PFSK-1 (cell line): ENCODE measurements around the gene TFF2.

Experiments
- TAF1 ChIP-seq: IDR thresholded peaks from 2 replicates; pipeline ENCODE4 v1.6.1; 2012; ENCODE audit warnings: low read length, control low read depth, borderline replicate concordance; ENCODE audit not compliant: insufficient read depth
- TF ChIP-seq, protein P1 (sequence below), 2 experiments: IDR thresholded peaks; 2 replicates each; pipeline versions ENCODE4 v1.6.1 to v1.8.0; 2011 to 2012; ENCODE audit warnings: low read depth in 2 of 2, low read length in 2 of 2, control low read depth in 1 of 2, inconsistent platforms in 1 of 2, mild to moderate bottlenecking in 1 of 2, moderate library complexity in 1 of 2; ENCODE audit not compliant: insufficient read depth in 1 of 2

DNA sequence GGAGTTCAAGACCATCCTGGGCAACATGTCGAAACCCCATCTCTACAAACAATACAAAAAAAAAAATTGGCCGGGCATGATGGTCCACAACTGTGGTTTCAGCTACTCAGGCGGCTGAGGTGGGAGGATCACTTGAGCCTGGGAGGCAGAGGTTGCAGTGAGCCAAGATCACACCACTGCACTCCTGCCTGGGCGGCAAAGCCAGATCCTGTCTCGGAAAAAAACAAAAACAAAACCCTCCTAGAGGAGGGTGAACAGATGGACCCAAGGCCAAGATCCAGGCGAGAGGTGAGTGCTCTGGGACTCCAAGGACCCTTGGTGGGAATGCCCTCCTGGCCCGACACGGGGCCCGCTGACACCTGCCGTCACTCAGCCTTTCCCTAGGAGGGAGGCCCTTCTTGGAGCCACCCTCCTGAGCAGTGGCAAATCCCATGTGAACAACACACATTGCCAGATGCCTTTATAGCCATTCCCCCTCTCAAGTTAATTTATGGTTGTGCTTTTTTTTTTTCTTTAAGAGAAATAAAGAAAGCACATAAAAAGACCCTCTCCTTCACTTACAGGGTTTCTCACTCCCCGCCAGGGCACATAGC lies 380 bp downstream of the TFF2 start:
- TF ChIP-seq, protein P1, sequence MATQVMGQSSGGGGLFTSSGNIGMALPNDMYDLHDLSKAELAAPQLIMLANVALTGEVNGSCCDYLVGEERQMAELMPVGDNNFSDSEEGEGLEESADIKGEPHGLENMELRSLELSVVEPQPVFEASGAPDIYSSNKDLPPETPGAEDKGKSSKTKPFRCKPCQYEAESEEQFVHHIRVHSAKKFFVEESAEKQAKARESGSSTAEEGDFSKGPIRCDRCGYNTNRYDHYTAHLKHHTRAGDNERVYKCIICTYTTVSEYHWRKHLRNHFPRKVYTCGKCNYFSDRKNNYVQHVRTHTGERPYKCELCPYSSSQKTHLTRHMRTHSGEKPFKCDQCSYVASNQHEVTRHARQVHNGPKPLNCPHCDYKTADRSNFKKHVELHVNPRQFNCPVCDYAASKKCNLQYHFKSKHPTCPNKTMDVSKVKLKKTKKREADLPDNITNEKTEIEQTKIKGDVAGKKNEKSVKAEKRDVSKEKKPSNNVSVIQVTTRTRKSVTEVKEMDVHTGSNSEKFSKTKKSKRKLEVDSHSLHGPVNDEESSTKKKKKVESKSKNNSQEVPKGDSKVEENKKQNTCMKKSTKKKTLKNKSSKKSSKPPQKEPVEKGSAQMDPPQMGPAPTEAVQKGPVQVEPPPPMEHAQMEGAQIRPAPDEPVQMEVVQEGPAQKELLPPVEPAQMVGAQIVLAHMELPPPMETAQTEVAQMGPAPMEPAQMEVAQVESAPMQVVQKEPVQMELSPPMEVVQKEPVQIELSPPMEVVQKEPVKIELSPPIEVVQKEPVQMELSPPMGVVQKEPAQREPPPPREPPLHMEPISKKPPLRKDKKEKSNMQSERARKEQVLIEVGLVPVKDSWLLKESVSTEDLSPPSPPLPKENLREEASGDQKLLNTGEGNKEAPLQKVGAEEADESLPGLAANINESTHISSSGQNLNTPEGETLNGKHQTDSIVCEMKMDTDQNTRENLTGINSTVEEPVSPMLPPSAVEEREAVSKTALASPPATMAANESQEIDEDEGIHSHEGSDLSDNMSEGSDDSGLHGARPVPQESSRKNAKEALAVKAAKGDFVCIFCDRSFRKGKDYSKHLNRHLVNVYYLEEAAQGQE (IDR thresholded peaks at IDR 0.05; ENCODE audit: insufficient read depth in 1 of 2, low read depth in 2 of 2, low read length in 2 of 2), result no peak
- TF ChIP-seq TAF1, result no peak
